Stimulated activated naive CD8-positive, alpha-beta T cell treated with anti-CD3 and anti-CD28 coated beads, Interleukin-15, Interleukin-2, amounts not matched to agents 100 U/mL and 50 U/mL, for 24 hours (primary cell): ENCODE data around the gene FEV.
"Not testable (repeated sequence)": the region's sequence is repeated elsewhere in the genome, so short reads cannot be mapped to it uniquely, and the experiment has no call there.

ENCODE experiments used
- ATAC-seq: fragments of 150-1000 bp; cut with Tn5 transposase; one replicate; pipeline ENCODE4 v1.10.0; 2021
- DNase-seq: peaks from one replicate; pipeline ENCODE4 v3.0.0; 2021

The FEV gene

DNA sequence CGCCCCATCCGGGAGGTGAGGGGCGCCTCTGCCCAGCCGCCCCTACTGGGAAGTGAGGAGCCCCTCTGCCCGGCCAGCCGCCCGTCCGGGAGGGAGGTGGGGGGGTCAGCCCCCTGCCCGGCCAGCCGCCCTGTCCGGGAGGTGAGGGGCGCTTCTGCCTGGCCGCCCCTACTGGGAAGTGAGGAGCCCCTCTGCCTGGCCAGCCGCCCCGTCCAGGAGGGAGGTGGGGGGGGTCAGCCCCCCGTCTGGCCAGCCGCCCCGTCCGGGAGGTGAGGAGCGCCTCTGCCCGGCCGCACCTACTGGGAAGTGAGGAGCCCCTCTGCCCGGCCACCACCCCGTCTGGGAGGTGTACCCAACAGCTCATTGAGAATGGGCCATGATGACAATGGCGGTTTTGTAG, 53.2 kb downstream of the FEV start:
- DNase-seq, ATAC-seq: not testable (repeated sequence)
